Smooth muscle cell (in vitro differentiated cells): ENCODE data around the gene DLX6. TPM values are rescaled to one million over a fixed set of nuclear protein-coding genes. Genes with fewer than 3 reads are reported as not detected.

ENCODE experiments used
- DNase-seq: peaks from one replicate; lab custom pipeline; 2025; ENCODE audit not compliant: unreplicated experiment; lab: John Stamatoyannopoulos, UW
- H2AFZ ChIP-seq: fragments of 200-600 bp; sonication (generic); 2 replicates; pipeline ENCODE4 v1.6.0; 2016; ENCODE audit warnings: antibody characterized with exemption, low read depth, mild to moderate bottlenecking
- H3F3A ChIP-seq: fragments of 200-600 bp; sonication (generic); 2 replicates; pipeline ENCODE4 v1.6.0; 2017; ENCODE audit warnings: antibody characterized with exemption, low read depth
- H3K27ac ChIP-seq: fragments of 200-600 bp; sonication (generic); 2 replicates; pipeline ENCODE4 v1.5.1; 2016; ENCODE audit warnings: low read depth, mild to moderate bottlenecking
- H3K27me3 ChIP-seq: fragments of 200-600 bp; sonication (generic); 2 replicates; pipeline ENCODE4 v1.6.1; 2016; ENCODE audit warnings: low read depth, mild to moderate bottlenecking
- H3K36me3 ChIP-seq: fragments of 200-600 bp; sonication (generic); 2 replicates; pipeline ENCODE4 v1.5.1; 2016; ENCODE audit warnings: low read depth
- H3K4me1 ChIP-seq: fragments of 200-600 bp; sonication (generic); 2 replicates; pipeline ENCODE4 v1.5.1; 2016; ENCODE audit warnings: low read depth
- H3K4me2 ChIP-seq: fragments of 200-600 bp; sonication (generic); 2 replicates; pipeline ENCODE4 v1.6.0; 2016; ENCODE audit warnings: mild to moderate bottlenecking
- H3K4me3 ChIP-seq: fragments of 200-600 bp; sonication (generic); 2 replicates; pipeline ENCODE4 v1.5.1; 2016; ENCODE audit warnings: mild to moderate bottlenecking
- H3K79me2 ChIP-seq: fragments of 200-600 bp; sonication (generic); 2 replicates; pipeline ENCODE4 v1.6.0; 2016; ENCODE audit warnings: low read depth, mild to moderate bottlenecking
- H3K9ac ChIP-seq: fragments of 200-600 bp; sonication (generic); 2 replicates; pipeline ENCODE4 v1.6.0; 2016; ENCODE audit warnings: low read depth
- H3K9me3 ChIP-seq: fragments of 200-600 bp; sonication (generic); replicated peaks from 2 replicates; pipeline ENCODE4 v1.5.1; 2016; ENCODE audit warnings: low read depth
- H4K20me1 ChIP-seq: fragments of 200-600 bp; sonication (generic); 2 replicates; pipeline ENCODE4 v1.6.0; 2016; ENCODE audit warnings: low read depth
- WGBS: methylation state at CpG from one replicate; pipeline ENCODE4 v1.1.7; 2016; ENCODE audit warnings: low lambda C conversion rate; 5-methylcytosine and 5-hydroxymethylcytosine counted together
- polyA plus RNA-seq: library from polyadenylated mRNA; unstranded; fragments of >200 nt; fragmentation: Nextera tagmentation; extraction: Ambion mirVana; gene quantifications from 2 replicates; pipeline ENCODE4 v1.2.1, GENCODE V29; 2016
- total RNA-seq: library from RNA; depleted of rRNA; stranded (reverse); fragments of >200 nt; gene quantifications from 2 replicates; pipeline ENCODE4 v1.2.3, GENCODE V29; 2014
- TF ChIP-seq, protein P1 (sequence below): fragments of 200-600 bp; sonication (generic); IDR thresholded peaks from 2 replicates; pipeline ENCODE4 v1.5.1; 2017; ENCODE audit warnings: borderline replicate concordance, mild to moderate bottlenecking, antibody characterized with exemption; ENCODE audit not compliant: insufficient read depth, poor library complexity, severe bottlenecking

The DLX6 gene
- total and polyA plus RNA-seq, 2 experiments from 2014 or later, result 0.43 to 2.6 TPM

- H3K4me2 ChIP-seq, result no peak overlapping the region
- 72% methylated on average over 2 of the region's 2 CpGs for WGBS
- H4K20me1 ChIP-seq, result no peaks in the 10 kb centered on the region
- H3K9ac ChIP-seq, result no peak overlapping the region
- H3K27me3 ChIP-seq, result peaks cover 13% of the 10 kb centered on the region
- no peaks in the 10 kb centered on the region for H3K4me1 ChIP-seq
- no peaks in the 10 kb centered on the region for H3F3A ChIP-seq
- no peak overlapping the region for H3K4me3 ChIP-seq
- no peaks in the 10 kb centered on the region for H3K9me3 ChIP-seq
- TF ChIP-seq, protein P1, sequence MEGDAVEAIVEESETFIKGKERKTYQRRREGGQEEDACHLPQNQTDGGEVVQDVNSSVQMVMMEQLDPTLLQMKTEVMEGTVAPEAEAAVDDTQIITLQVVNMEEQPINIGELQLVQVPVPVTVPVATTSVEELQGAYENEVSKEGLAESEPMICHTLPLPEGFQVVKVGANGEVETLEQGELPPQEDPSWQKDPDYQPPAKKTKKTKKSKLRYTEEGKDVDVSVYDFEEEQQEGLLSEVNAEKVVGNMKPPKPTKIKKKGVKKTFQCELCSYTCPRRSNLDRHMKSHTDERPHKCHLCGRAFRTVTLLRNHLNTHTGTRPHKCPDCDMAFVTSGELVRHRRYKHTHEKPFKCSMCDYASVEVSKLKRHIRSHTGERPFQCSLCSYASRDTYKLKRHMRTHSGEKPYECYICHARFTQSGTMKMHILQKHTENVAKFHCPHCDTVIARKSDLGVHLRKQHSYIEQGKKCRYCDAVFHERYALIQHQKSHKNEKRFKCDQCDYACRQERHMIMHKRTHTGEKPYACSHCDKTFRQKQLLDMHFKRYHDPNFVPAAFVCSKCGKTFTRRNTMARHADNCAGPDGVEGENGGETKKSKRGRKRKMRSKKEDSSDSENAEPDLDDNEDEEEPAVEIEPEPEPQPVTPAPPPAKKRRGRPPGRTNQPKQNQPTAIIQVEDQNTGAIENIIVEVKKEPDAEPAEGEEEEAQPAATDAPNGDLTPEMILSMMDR, result no peak
- DNase-seq, result no peak
- H3K36me3 ChIP-seq, result no peaks in the 10 kb centered on the region
- H3K79me2 ChIP-seq, result no peaks in the 10 kb centered on the region
- H3K27ac ChIP-seq, result no peak overlapping the region
- no peak overlapping the region for H2AFZ ChIP-seq
Observed at GRCh38 chr7:96968981-96969380, 36.4 kb upstream of the DLX6 start.

DNA sequence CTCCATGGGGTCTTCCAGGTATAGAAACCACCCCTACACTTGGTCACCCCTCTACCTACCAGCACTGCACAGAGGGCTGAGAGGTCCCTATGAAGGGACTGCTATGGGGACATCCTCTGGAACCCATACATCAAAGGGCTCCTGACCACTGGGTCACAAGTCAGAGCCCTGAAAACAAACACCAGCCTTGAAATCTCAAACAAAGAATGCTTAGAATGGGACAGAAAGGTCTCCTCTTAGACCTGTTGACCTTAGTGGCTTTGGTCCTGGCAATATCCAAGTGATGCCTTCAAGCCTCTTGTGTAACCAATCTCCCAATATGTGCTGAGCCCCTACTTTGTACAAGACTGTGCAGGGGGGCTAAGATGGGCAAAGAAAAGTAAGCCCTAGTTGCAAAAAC lies 34.6 kb upstream of the DLX6 start:
- Histone ChIP-seq H3K9me3 (no peaks in the 10 kb centered on the region), H3K79me2 (no peaks in the 10 kb centered on the region), H3K4me2 (no peak overlapping the region), H3K4me1 (no peaks in the 10 kb centered on the region), H3K27ac (no peak overlapping the region), H3K4me3 (no peak overlapping the region), H3K36me3 (no peaks in the 10 kb centered on the region), H2AFZ (no peak overlapping the region), H4K20me1 (no peaks in the 10 kb centered on the region), H3K9ac (no peak overlapping the region), H3K27me3 (peaks cover 6% of the 10 kb centered on the region), H3F3A (no peaks in the 10 kb centered on the region)
- no peak for DNase-seq
- TF ChIP-seq, protein P1, result no peak

DNA sequence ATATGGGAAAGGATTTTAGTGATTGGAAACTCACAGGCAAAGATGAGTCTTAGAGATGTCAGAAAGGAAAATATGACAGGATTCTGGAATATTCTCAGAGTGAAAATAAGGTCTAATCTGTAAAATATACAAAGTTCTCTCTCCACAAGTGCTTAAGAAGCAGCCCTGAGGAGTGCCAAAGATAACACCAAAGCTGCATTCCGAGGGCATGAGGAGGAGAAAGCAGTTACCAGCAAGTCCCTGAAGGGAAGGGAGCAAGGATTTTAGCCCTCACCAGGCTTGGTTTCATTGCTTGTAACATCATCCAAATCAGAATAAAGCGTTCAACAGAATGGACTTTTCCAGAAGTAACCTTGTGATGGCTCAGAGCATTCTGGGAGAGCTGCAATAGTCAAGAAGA lies 31.4 kb upstream of the DLX6 start:
- H4K20me1 ChIP-seq, result no peaks in the 10 kb centered on the region
- no peaks in the 10 kb centered on the region for H3F3A ChIP-seq
- no peaks in the 10 kb centered on the region for H3K79me2 ChIP-seq
- no peaks in the 10 kb centered on the region for H3K9me3 ChIP-seq
- no peaks in the 10 kb centered on the region for H3K27me3 ChIP-seq
- no peak overlapping the region for H3K27ac ChIP-seq
- H3K9ac ChIP-seq, result no peak overlapping the region
- H3K4me1 ChIP-seq, result no peaks in the 10 kb centered on the region
- no peak overlapping the region for H2AFZ ChIP-seq
- no peak for DNase-seq
- TF ChIP-seq, protein P1, result no peak
- H3K4me3 ChIP-seq, result no peak overlapping the region
- 73% methylated on average over 2 of the region's 2 CpGs for WGBS
- H3K36me3 ChIP-seq, result no peaks in the 10 kb centered on the region
- no peak overlapping the region for H3K4me2 ChIP-seq

GRCh38 chr7:96976106-96976505 lies 29.2 kb upstream of the DLX6 start:
- 89% methylated on average over 2 of the region's 2 CpGs for WGBS
- TF ChIP-seq, protein P1, result no peak
- DNase-seq, result no peak

More at GRCh38 chr7:96976106-96976505, 29.2 kb upstream of the DLX6 start:
- Histone ChIP-seq H3K9ac (no peak overlapping the region), H3K27me3 (no peaks in the 10 kb centered on the region), H3K27ac (no peak overlapping the region), H4K20me1 (no peaks in the 10 kb centered on the region), H3F3A (no peaks in the 10 kb centered on the region), H2AFZ (no peak overlapping the region), H3K4me2 (no peak overlapping the region), H3K9me3 (no peaks in the 10 kb centered on the region), H3K4me3 (no peak overlapping the region), H3K79me2 (no peaks in the 10 kb centered on the region), H3K4me1 (no peaks in the 10 kb centered on the region), H3K36me3 (no peaks in the 10 kb centered on the region)
